ENCODE data around the gene PRKAG2.

PRKAG2 gene

DNA sequence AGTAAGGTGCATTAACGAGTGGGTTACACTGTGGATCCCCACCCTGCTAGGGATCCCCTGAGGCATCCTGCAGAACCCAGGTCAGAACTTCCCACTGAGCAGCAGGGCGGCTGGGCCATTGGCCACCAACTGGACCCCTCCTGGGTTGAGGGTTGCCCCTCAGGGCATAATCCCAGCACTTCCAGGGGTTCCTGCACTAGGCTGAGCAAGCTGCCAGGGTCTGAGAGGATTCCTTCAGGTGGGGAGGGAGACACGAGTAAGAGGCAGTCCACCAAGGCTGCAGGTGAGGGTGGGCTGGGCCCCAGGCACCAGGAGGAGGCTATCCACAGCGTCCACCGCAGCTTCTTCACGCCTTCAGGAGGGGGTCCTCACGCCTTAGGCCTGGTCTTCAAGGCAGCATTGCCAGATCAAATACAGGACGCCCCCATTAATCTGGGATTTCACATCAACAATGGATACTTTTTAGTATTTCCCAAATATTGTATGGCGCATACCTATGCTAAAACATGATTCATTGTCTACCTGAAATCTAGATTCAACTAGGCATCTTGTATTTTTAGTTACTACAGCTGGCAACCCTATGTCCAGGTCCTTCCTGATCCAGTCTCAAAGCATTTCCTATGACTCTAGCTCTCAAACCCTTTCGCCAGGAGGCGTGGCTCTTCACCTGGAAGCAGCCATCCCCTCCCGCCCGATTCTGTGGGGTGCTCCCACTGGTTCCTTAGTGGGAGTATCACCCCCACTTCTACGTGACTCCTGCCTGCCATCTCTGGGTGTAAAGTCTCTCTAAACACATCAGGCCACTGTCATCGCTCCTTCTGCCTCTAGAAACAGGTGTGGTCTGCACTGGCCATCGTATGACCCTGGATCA, 4.1 kb downstream of the PRKAG2 start:
- FAIRE-seq, result no peak
- no peak for DNase-seq (ENCODE audit: insufficient read length, low spot score)
- TF ChIP-seq, protein P1, sequence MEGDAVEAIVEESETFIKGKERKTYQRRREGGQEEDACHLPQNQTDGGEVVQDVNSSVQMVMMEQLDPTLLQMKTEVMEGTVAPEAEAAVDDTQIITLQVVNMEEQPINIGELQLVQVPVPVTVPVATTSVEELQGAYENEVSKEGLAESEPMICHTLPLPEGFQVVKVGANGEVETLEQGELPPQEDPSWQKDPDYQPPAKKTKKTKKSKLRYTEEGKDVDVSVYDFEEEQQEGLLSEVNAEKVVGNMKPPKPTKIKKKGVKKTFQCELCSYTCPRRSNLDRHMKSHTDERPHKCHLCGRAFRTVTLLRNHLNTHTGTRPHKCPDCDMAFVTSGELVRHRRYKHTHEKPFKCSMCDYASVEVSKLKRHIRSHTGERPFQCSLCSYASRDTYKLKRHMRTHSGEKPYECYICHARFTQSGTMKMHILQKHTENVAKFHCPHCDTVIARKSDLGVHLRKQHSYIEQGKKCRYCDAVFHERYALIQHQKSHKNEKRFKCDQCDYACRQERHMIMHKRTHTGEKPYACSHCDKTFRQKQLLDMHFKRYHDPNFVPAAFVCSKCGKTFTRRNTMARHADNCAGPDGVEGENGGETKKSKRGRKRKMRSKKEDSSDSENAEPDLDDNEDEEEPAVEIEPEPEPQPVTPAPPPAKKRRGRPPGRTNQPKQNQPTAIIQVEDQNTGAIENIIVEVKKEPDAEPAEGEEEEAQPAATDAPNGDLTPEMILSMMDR (IDR thresholded peaks at IDR 0.05; ENCODE audit: insufficient read depth, missing control alignments), result no peak

DNA sequence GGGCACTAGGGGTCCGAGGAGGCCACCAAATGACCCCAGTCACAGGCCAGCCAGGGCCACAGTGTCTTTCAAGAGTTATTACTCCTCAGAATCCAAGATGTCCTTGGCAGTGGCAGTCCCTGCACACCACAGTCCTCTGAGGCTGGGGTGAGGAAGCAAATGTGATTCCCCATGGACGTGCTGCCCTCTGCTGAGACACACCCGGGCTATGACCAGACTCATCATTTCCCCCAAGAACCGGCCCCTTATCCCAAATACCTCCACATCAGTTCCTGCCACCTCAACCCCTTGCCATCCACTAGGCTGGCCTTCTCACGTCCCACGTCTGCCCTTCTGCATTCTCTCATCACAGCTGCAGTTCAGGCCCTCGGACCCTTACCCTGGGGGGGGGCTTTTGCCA, 5.0 kb downstream of the PRKAG2 start:
- TF ChIP-seq, protein P1 (IDR thresholded peaks at IDR 0.05; ENCODE audit: insufficient read depth, missing control alignments), result no peak
- DNase-seq (ENCODE audit: insufficient read length, low spot score) (no peak), FAIRE-seq (no peak)

GRCh38 chr7:151871189-151871735, 5.7 kb downstream of the PRKAG2 start:
- FAIRE-seq, result no peak

GRCh38 chr7:151869968-151870918, 6.7 kb downstream of the PRKAG2 start:
- FAIRE-seq, result no peak
- TF ChIP-seq, protein P1 (IDR thresholded peaks at IDR 0.05; ENCODE audit: insufficient read depth, missing control alignments), result no peak
- DNase-seq (ENCODE audit: insufficient read length, low spot score), result no peak

More at GRCh38 chr7:151871189-151871735, 5.7 kb downstream of the PRKAG2 start:
- no peak for DNase-seq (ENCODE audit: insufficient read length, low spot score)
- TF ChIP-seq, protein P1 (IDR thresholded peaks at IDR 0.05; ENCODE audit: insufficient read depth, missing control alignments), result no peak

GRCh38 chr7:151869455-151869854, 7.5 kb downstream of the PRKAG2 start:
- TF ChIP-seq, protein P1 (IDR thresholded peaks at IDR 0.05; ENCODE audit: insufficient read depth, missing control alignments), result no peak
- DNase-seq (ENCODE audit: insufficient read length, low spot score) (no peak), FAIRE-seq (no peak)

DNA sequence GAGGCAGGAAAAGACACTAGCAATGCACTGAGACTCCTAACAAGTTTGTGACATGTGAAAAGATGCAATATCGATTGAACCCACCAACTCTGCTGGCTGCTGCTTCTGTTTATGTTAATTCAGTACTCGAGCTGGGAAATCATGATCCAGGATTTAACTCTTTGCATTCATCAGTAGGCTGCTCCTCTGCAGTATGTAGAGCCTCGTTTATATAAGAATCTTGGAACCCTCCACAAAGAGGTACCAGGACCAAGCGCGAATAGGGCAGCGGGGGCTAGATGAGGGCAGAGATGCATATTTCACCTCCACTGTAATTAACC, 7.8 kb downstream of the PRKAG2 start:
- TF ChIP-seq, protein P1 (IDR thresholded peaks at IDR 0.05; ENCODE audit: insufficient read depth, missing control alignments), result no peak
- FAIRE-seq (no peak), DNase-seq (ENCODE audit: insufficient read length, low spot score) (no peak)

All from D721Med (cell line).